Uterus (tissue), 2 donors: ENCODE measurements around the gene PREX1.

Experiments
- CTCF ChIP-seq, 4 experiments: fragments of 200-600 bp in 2 of 4; fragments of 450-650 bp in 2 of 4; sonication (generic) in 2 of 4; IDR thresholded peaks; one replicate each; pipeline ENCODE4 v1.5.1; 2016 to 2019; ENCODE audit warnings: antibody characterized with exemption in 4 of 4, mild to moderate bottlenecking in 2 of 4, moderate library complexity in 1 of 4
- POLR2A ChIP-seq, 2 donors: fragments of 450-650 bp; IDR thresholded peaks; one replicate each; pipeline ENCODE4 v1.6.1; 2016; ENCODE audit warnings: antibody characterized with exemption in 2 of 2, mild to moderate bottlenecking in 1 of 2, moderate library complexity in 1 of 2

- TF ChIP-seq CTCF (IDR thresholded peaks at IDR 0.05) (no peak), POLR2A (IDR thresholded peaks at IDR 0.05) (no peak)
Measured at GRCh38 chr20:48770700-48771442, 56.9 kb downstream of the PREX1 start.
